ENCODE data around the gene ADISSP.

The ADISSP gene

GRCh38 chr20:3767427-3768341 lies at the start of gene ADISSP:
ADISSP (minus strand) TSS chr20:3767753; CDS start chr20:3760100, 7,653 bp downstream.
- FAIRE-seq (peak; percentile 99), DNase-seq (ENCODE audit: insufficient read length, low spot score) (peak; percentile 99)

- FAIRE-seq, result no peak
- no peak for DNase-seq (ENCODE audit: insufficient read length, low spot score)
These were observed 48.3 kb upstream of the ADISSP start for GRCh38 chr20:3815703-3816315.

- FAIRE-seq (no peak), DNase-seq (ENCODE audit: insufficient read length, low spot score) (no peak)
These were observed 47.5 kb upstream of the ADISSP start for GRCh38 chr20:3814928-3815495.

DNA sequence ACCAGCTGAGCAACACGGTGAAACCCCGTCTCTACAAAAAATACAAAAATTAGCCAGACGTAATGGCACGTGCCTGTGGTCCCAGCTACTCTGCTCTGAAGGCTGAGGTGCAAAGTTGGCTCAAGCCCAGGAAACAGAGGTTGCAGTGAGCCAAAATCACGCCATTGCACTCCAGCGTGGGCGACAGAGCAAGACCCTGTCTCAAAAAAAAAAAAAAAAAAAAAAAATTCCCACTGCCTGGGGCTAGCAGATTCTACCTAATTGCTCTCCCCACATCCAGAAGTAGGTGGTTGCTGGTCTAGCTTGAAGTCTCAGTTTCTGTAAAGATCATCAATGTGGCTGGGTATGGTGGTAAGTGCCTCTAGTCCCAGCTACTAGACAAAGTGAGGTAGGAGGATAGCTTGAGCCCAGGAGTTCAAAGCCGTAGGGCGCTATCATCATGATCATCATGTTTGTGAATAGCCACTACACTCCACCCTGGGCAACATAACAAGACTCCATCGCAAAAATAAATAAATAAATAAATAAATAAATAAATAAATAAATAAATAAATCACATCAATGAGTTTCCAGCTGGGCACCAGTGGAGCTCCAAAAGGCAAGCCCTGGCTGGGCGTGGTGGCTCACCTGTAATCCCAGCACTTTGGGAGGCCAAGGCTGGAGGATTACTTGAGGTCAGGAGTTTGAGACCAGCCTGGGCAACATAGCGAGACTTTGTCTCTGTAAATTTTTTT lies 46.5 kb upstream of the ADISSP start:
- DNase-seq (ENCODE audit: insufficient read length, low spot score), result no peak
- FAIRE-seq, result no peak

GRCh38 chr20:3812975-3813847 lies 45.7 kb upstream of the ADISSP start:
- FAIRE-seq (no peak), DNase-seq (ENCODE audit: insufficient read length, low spot score) (no peak)

GRCh38 chr20:3812259-3812681 lies 44.7 kb upstream of the ADISSP start:
- DNase-seq (ENCODE audit: insufficient read length, low spot score), result no peak
- FAIRE-seq, result no peak

- DNase-seq (ENCODE audit: insufficient read length, low spot score) (peak; percentile 90), FAIRE-seq (peak; percentile 87)
These were observed 44.1 kb upstream of the ADISSP start for GRCh38 chr20:3811467-3812258.

DNA sequence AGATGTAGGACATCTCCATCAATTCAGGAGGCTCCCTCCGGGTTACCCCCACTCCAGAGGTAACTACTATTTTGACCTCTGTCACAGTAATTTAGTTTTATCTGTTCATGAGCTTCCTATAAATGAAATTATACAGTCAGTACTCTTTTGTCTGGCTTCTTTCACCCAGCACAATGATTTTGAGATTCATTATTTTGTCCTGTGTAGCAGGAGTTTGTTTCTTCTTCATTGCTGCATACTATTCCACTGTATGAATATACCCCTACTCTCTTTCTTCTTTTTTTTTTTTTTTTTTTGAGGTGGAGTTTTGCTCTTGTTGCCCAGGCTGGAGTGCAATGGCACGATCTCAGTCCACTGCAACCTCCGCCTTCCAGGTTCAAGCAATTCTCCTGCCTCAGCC lies 41.0 kb upstream of the ADISSP start:
- FAIRE-seq, result no peak
- DNase-seq (ENCODE audit: insufficient read length, low spot score), result no peak

GRCh38 chr20:3804781-3805180 lies 37.2 kb upstream of the ADISSP start:
- DNase-seq (ENCODE audit: insufficient read length, low spot score), result no peak
- FAIRE-seq, result no peak

- no peak for DNase-seq (ENCODE audit: insufficient read length, low spot score)
- peak; percentile 40 for FAIRE-seq
These were observed 36.8 kb upstream of the ADISSP start for GRCh38 chr20:3804254-3804751.

DNA sequence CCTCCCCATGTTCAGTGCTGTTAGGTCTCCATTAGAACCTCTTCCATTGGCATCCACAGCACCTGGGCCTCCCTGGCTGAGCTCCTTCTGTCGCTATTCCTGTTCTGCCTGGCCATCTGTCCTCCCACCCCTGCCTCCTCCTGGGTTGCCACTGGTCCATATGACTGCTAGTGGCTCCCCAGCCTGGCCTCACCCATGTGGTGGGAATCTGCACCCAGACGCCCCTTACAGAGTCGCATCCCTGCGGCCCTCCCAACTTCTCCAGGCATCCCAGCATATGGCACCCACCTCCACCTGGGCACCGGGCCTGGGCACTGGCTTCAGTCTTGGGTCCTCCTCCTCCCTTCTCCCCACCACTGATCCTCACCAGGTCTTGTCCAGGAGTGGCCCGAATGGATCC lies 36.3 kb upstream of the ADISSP start:
- no peak for FAIRE-seq
- no peak for DNase-seq (ENCODE audit: insufficient read length, low spot score)

DNA sequence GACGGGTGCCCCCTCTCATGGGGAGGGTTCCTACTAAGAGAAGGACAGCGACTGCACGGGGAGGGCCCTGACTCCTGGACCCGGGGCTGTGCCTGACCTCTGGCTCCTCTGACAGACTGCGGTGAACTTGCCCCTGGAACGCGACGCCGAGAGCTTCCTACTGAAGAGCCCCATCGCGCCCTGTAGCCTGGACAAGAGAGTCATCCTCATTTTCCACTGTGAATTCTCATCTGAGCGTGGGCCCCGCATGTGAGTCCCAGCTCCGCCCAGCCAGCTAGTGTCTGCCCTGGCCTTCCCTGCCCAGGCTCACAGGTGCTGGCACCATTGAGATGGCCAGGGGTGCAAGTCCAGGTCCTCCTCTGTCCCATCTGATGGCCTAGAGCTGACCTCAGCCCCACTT lies 35.7 kb upstream of the ADISSP start:
- DNase-seq (ENCODE audit: insufficient read length, low spot score), result no peak
- FAIRE-seq, result no peak

- FAIRE-seq (no peak), DNase-seq (ENCODE audit: insufficient read length, low spot score) (no peak)
These were observed 35.1 kb upstream of the ADISSP start for GRCh38 chr20:3802524-3803239.

DNA sequence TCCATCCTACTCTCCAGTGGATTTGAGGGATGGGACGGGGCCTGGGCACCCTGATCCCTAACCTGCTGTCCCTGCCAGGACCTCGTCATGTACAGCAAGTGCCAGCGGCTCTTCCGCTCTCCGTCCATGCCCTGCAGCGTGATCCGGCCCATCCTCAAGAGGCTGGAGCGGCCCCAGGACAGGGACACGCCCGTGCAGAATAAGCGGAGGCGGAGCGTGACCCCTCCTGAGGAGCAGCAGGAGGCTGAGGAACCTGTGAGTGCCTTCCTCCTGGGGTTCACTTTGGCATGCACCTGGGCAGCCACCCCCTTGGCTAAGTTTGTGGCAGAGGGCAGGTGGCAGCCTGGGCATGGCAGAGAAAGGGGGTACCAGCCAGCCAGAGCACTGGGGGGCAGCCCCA lies 34.3 kb upstream of the ADISSP start:
- DNase-seq (ENCODE audit: insufficient read length, low spot score) (no peak), FAIRE-seq (no peak)

DNA sequence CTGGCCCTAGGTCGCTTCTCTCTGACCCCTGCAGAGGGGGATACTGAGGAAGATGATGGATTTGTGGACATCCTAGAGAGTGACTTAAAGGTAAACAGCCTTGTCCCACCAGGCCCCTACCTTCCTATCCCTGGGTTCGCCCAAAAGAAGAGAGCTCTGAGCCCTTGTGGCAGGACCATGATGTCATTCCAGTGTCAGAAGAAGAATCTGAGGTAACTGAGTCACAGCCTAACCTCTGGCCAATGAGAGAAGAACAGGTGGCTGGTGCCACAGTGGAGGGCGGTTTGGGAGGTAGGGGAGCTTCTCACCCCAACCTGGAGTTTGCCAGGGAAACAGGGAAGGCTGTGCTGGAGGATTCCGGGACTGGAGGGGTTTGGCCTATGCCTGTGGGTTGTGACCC lies 33.7 kb upstream of the ADISSP start:
- no peak for FAIRE-seq
- no peak for DNase-seq (ENCODE audit: insufficient read length, low spot score)

DNA sequence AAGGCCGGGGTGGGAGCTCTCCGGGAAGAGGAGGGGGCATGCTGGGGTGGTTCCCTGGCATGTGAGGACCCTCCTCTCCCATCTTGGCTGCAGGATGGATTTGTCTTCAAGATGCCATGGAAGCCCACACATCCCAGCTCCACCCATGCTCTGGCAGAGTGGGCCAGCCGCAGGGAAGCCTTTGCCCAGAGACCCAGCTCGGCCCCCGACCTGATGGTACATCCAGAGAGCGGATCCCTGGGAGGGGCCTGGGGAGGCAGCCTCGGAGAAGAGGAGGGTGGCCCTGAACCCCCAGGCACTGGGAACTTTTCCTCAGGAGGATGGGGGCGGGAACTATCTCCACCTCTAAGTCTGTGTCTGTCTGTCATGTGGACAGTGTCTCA lies 33.3 kb upstream of the ADISSP start:
- FAIRE-seq (no peak), DNase-seq (ENCODE audit: insufficient read length, low spot score) (no peak)

- FAIRE-seq (no peak), DNase-seq (ENCODE audit: insufficient read length, low spot score) (no peak)
These were observed 32.8 kb upstream of the ADISSP start for GRCh38 chr20:3800256-3800877.

DNA sequence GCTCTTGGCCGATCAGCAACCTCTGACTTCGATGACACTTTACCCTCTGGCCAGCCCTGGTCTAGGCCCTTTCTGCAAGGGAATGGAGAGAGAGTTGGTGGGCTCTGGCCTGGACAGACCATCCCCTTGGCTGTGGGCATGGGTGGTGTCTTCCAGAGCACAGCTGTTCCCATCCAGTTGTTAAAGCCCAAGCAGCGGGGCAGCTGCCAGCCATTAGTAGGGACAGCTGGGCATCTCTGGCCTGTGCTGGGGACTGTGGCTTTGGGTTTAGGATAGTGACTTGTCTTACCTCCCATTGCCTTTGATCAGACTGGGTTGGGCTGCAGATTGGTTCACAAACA lies 31.3 kb upstream of the ADISSP start:
- FAIRE-seq (peak; percentile 60), DNase-seq (ENCODE audit: insufficient read length, low spot score) (no peak)

Data from HTR-8/SVneo (cell line).